BLaER1 treated with 17β-estradiol and CSF1 and Interleukin-3, amounts not matched to agents 10 nM and 100 nM (cell line): ENCODE results near the gene FAM131A.

Experiments
- H3K27ac ChIP-seq, 11 experiments: shearing (Covaris generic); formaldehyde crosslinking; 2 replicates each; pipeline ENCODE4 v1.8.1; 2022
- H3K27me3 ChIP-seq, 11 experiments: shearing (Covaris generic); formaldehyde crosslinking; 2 replicates each; pipeline ENCODE4 v1.8.1; 2022
- H3K36me3 ChIP-seq, 11 experiments: shearing (Covaris generic); formaldehyde crosslinking; 2 replicates each; pipeline ENCODE4 v1.8.1; 2022
- H3K4me1 ChIP-seq, 10 experiments: shearing (Covaris generic); formaldehyde crosslinking; 2 replicates each; pipeline ENCODE4 v1.8.1; 2022
- H3K4me2 ChIP-seq, 11 experiments: shearing (Covaris generic); formaldehyde crosslinking; 2 replicates each; pipeline ENCODE4 v1.8.1; 2022
- H3K4me3 ChIP-seq, 10 experiments: shearing (Covaris generic); formaldehyde crosslinking; 2 replicates each; pipeline ENCODE4 v1.8.1; 2022
- H3K9ac ChIP-seq, 11 experiments: shearing (Covaris generic); formaldehyde crosslinking; 2 replicates each; pipeline ENCODE4 v1.8.1; 2022
- H3K9me3 ChIP-seq, 11 experiments: shearing (Covaris generic); formaldehyde crosslinking; replicated peaks in 1 of 11; 2 replicates each; pipeline ENCODE4 v1.8.1; 2022
- H4K20me1 ChIP-seq, 11 experiments: shearing (Covaris generic); formaldehyde crosslinking; 2 replicates each; pipeline ENCODE4 v1.8.1; 2022
- Cebpa-rat ChIP-seq, 11 experiments: shearing (Covaris generic); IDR thresholded peaks; 2 replicates each; pipeline ENCODE4 v1.8.1; 2022

The FAM131A gene

GRCh38 chr3:184299488-184300377 is 37.7 kb upstream of the FAM131A start:
- H3K27me3 ChIP-seq, result no peaks in the 10 kb centered on the region
- TF ChIP-seq Cebpa-rat (IDR thresholded peaks at IDR 0.05), result no peak
- H4K20me1 ChIP-seq, result peaks cover 6 to 56% (median 52%) of the 10 kb centered on the region in 11 experiments; a peak in 20 of 22 replicates
- H3K4me3 ChIP-seq, result peak overlapping the region; percentile 77 to 98 (median 86)
- peaks cover 42 to 50% (median 47%) of the 10 kb centered on the region in 11 experiments for H3K36me3 ChIP-seq
- H3K9me3 ChIP-seq, result no peaks in the 10 kb centered on the region
- peaks cover 13 to 27% (median 22%) of the 10 kb centered on the region in 10 experiments for H3K4me1 ChIP-seq
- peak overlapping the region; percentile 82 to 98 (median 93) for H3K9ac ChIP-seq
- H3K27ac ChIP-seq, result peak overlapping the region; percentile 67 to 93 (median 83)
- peak overlapping the region; percentile 88 to 99 (median 92) for H3K4me2 ChIP-seq

GRCh38 chr3:184300378-184300720 is 37.1 kb upstream of the FAM131A start:
- peaks cover 13 to 27% (median 22%) of the 10 kb centered on the region in 10 experiments for H3K4me1 ChIP-seq
- no peaks in the 10 kb centered on the region for H3K9me3 ChIP-seq
- TF ChIP-seq Cebpa-rat (IDR thresholded peaks at IDR 0.05), result no peak
- H3K27ac ChIP-seq, result peak overlapping the region in 4 of 11 experiments; percentile 73 to 93 (median 83); a peak in 8 of 22 replicates
- no peaks in the 10 kb centered on the region for H3K27me3 ChIP-seq
- H3K36me3 ChIP-seq, result peaks cover 48 to 56% (median 53%) of the 10 kb centered on the region in 11 experiments
- H3K4me3 ChIP-seq, result peak overlapping the region; percentile 77 to 98 (median 86)
- H3K4me2 ChIP-seq, result peak overlapping the region; percentile 88 to 99 (median 92)
- peak overlapping the region; percentile 82 to 98 (median 93) for H3K9ac ChIP-seq
- H4K20me1 ChIP-seq, result peaks cover 6 to 62% (median 54%) of the 10 kb centered on the region in 11 experiments; a peak in 20 of 22 replicates

- Histone ChIP-seq H3K4me2 (no peak overlapping the region), H3K9ac (no peak overlapping the region), H3K36me3 (peaks cover 87 to 98% (median 94%) of the 10 kb centered on the region in 11 experiments), H3K27me3 (no peaks in the 10 kb centered on the region), H3K4me3 (no peak overlapping the region), H3K4me1 (peaks cover 4 to 15% (median 8%) of the 10 kb centered on the region in 10 experiments), H4K20me1 (peaks cover 0 to 83% (median 64%) of the 10 kb centered on the region in 11 experiments; a peak in 20 of 22 replicates), H3K27ac (no peak overlapping the region), H3K9me3 (no peaks in the 10 kb centered on the region)
- TF ChIP-seq Cebpa-rat (IDR thresholded peaks at IDR 0.05), result no peak
These were observed 31.8 kb upstream of the FAM131A start for GRCh38 chr3:184305577-184305976.

- H3K4me3 ChIP-seq, result no peak overlapping the region
- H4K20me1 ChIP-seq, result peaks cover 0 to 75% (median 56%) of the 10 kb centered on the region in 11 experiments; a peak in 19 of 22 replicates
- no peak overlapping the region for H3K27ac ChIP-seq
- peaks cover 78 to 89% (median 86%) of the 10 kb centered on the region in 11 experiments for H3K36me3 ChIP-seq
- peaks cover 0 to 6% (median under 1%) of the 10 kb centered on the region in 10 experiments; a peak in 7 of 20 replicates for H3K4me1 ChIP-seq
- no peaks in the 10 kb centered on the region for H3K27me3 ChIP-seq
- TF ChIP-seq Cebpa-rat (IDR thresholded peaks at IDR 0.05), result no peak
- no peak overlapping the region for H3K4me2 ChIP-seq
- H3K9ac ChIP-seq, result 0 out of 22 replicates have a peak overlapping the region, but pooled peaks of 1 of the 11 experiments have one; percentile 19
- no peaks in the 10 kb centered on the region for H3K9me3 ChIP-seq
These were observed 30.9 kb upstream of the FAM131A start for GRCh38 chr3:184306341-184306972.

GRCh38 chr3:184307915-184308314 is 29.5 kb upstream of the FAM131A start:
- no peaks in the 10 kb centered on the region for H3K27me3 ChIP-seq
- H3K4me2 ChIP-seq, result no peak overlapping the region
- peak overlapping the region in 1 of 11 experiments; percentile 6; a peak in 1 of 22 replicates for H3K9ac ChIP-seq
- H3K36me3 ChIP-seq, result peaks cover 63 to 75% (median 71%) of the 10 kb centered on the region in 11 experiments
- no peak overlapping the region for H3K27ac ChIP-seq
- H4K20me1 ChIP-seq, result peaks cover 0 to 60% (median 41%) of the 10 kb centered on the region in 11 experiments; a peak in 18 of 22 replicates
- no peaks in the 10 kb centered on the region for H3K4me1 ChIP-seq
- TF ChIP-seq Cebpa-rat (IDR thresholded peaks at IDR 0.05), result no peak
- no peak overlapping the region for H3K4me3 ChIP-seq
- H3K9me3 ChIP-seq, result no peaks in the 10 kb centered on the region

- no peaks in the 10 kb centered on the region for H3K27me3 ChIP-seq
- H3K4me2 ChIP-seq, result no peak overlapping the region
- no peak for TF ChIP-seq Cebpa-rat (IDR thresholded peaks at IDR 0.05)
- peaks cover 0 to 2% (median under 1%) of the 10 kb centered on the region in 10 experiments; a peak in 5 of 20 replicates for H3K4me1 ChIP-seq
- peaks cover 55 to 67% (median 63%) of the 10 kb centered on the region in 11 experiments for H3K36me3 ChIP-seq
- H3K9me3 ChIP-seq, result no peaks in the 10 kb centered on the region
- no peak overlapping the region for H3K27ac ChIP-seq
- no peak overlapping the region for H3K4me3 ChIP-seq
- no peak overlapping the region for H3K9ac ChIP-seq
- peaks cover 0 to 52% (median 33%) of the 10 kb centered on the region in 11 experiments; a peak in 18 of 22 replicates for H4K20me1 ChIP-seq
These were observed 28.7 kb upstream of the FAM131A start for GRCh38 chr3:184308744-184309143.

GRCh38 chr3:184311633-184312032 is 25.8 kb upstream of the FAM131A start:
- no peak for TF ChIP-seq Cebpa-rat (IDR thresholded peaks at IDR 0.05)
- Histone ChIP-seq H3K27ac (no peak overlapping the region), H3K4me1 (peaks cover 10 to 14% (median 13%) of the 10 kb centered on the region in 10 experiments), H4K20me1 (peaks cover 9 to 41% (median 25%) of the 10 kb centered on the region in 11 experiments), H3K4me3 (no peak overlapping the region), H3K4me2 (no peak overlapping the region), H3K36me3 (peaks cover 30 to 47% (median 44%) of the 10 kb centered on the region in 11 experiments), H3K9me3 (no peaks in the 10 kb centered on the region), H3K9ac (peak overlapping the region in 1 of 11 experiments; percentile 8; a peak in 2 of 22 replicates), H3K27me3 (no peaks in the 10 kb centered on the region)

GRCh38 chr3:184314363-184314699 is 23.1 kb upstream of the FAM131A start, which contains the start of gene EIF4G1:
Gene EIF4G1, plus strand, starts transcription at chr3:184314606. Its CDS starts 1,191 bp downstream, at chr3:184315797.
- H3K27me3 ChIP-seq, result no peaks in the 10 kb centered on the region
- H3K36me3 ChIP-seq, result peaks cover 31 to 47% (median 44%) of the 10 kb centered on the region in 11 experiments
- peak within 1 kb of the TSS; percentile 80 to 98 (median 91) for H3K4me3 ChIP-seq
- peaks cover 36 to 46% (median 44%) of the 10 kb centered on the region in 11 experiments for H4K20me1 ChIP-seq
- H3K4me2 ChIP-seq, result peak within 1 kb of the TSS; percentile 82 to 98 (median 97)
- H3K4me1 ChIP-seq, result peaks cover 37 to 41% (median 40%) of the 10 kb centered on the region in 10 experiments
- no peak for TF ChIP-seq Cebpa-rat (IDR thresholded peaks at IDR 0.05)
- H3K9me3 ChIP-seq, result no peaks in the 10 kb centered on the region
- peak within 1 kb of the TSS; percentile 93 to 99 (median 98) for H3K9ac ChIP-seq
- H3K27ac ChIP-seq, result peak within 1 kb of the TSS; percentile 95 to 99 (median 98)
